T-helper 1 cell treated with Interleukin-12 subunit alpha and Interleukin-12 subunit beta and Interleukin-4 antibody, amounts not matched to agents 30 ng/mL and 1 ng/mL, for 36 hours (primary cell): ENCODE data around the gene SLC43A1. TPM values are rescaled to one million over a fixed set of nuclear protein-coding genes. Genes with fewer than 3 reads are reported as not detected.

Source experiments
- intact Hi-C: fragments of 100-400 bp; cut with micrococcal nuclease; formaldehyde crosslinking; loops from one replicate; pipeline ENCODE4 v1.15.1; 2024
- total RNA-seq: library from RNA; stranded (reverse); gene quantifications from 2 replicates; pipeline ENCODE4 v1.2.3, GENCODE V29; 2022

The SLC43A1 gene
- total RNA-seq, 1 donor from 2014 or later: 12.9 TPM

DNA sequence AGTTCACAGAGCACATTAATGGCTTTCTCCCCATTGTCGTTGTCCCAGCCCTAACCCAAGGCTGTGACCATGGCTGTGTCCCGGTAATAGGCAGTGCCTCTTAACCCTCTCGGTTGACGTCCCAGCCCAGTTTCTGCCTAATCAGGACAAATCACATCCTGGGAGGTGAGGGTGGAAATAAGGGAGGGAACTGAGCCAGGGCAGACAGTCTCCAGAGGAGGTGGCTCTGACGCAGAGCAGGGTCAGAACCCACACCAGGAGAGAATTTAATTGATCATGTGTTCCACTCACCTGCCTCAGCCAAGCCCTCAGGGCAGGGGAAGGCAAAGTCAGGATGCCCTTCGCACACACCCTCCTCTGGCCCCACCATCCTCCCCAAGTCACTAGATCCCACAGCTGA is 17.0 kb downstream of the SLC43A1 start:
- intact Hi-C loops: no loop called here

DNA sequence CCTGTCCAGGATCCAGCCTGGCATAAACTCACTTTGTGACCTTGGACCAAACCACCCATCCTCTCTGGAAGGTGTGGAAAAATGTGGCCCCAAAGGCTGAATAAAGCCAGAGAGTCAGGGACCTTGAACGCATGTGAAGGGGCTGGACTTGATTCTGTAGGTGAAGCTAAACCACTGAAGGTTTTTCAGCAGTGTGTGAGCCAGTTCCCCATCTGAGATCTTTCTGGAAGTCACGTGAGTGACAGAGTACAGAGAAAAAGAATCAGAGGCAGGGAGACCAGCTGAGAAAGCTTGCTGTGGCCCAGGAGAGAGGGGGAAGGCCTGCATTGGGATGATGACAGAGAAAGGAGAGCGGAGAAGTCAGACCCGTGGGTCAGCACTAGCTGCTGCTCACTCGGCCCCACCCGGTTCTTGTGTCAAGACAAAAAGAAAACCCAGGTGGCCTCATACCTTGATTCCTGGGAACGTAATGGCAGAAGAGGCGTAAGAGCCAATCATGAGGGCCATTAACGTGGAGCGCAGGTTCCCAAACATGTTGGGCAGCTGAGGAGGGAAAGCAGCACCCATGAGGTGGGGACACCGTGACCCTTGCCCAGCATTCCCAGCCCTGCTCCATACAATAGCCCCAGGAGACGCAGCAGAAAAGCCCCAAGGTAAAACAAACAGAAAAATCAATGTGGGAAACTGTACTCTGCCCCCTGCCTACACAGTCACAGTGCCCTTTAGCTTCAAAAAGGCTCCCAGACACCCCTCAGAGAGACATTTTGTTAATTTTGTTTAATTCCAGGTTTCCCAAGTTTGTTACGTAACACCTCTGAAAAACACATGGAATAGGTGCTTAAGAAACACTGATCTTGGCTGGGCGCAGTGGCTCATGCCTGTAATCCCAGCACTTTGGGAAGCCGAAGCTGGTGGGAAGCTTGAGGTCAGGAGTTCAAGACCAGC is 17.9 kb downstream of the SLC43A1 start:
- intact Hi-C loops: no loop called here

DNA sequence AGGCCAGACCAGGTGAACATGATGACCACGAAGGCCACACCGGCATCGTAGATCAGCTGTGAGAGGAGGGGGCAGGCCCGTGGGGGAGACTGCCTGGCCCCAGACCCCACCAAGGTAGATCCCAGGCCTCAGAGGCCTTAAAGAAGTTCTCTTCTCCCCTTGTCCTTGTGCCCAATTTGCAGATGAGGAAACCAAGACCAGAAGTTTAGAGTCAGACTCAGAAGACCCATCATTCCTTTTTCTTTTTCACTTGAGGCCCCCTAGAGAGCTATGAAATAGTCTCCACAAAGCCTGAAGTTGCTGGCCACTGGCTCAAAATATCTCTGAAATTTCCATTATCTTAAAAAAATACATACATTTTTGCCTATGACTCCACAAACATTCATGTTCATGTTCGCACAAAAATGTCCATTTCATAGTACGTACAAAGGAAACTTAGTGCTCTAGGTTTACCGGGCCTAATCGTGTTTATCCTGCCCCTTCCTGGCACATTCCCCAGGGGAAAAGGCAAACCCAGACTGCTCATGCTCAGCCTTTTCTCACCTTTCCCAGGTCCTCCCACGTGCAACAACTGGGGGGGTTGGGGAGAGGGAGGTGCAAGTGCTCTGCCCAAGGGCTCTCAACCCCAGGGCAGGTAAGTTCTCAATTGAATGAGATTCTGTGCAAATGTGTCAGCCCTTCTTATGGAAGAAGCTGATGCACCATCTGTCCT is 19.2 kb downstream of the SLC43A1 start:
- intact Hi-C loops: no loop called here

DNA sequence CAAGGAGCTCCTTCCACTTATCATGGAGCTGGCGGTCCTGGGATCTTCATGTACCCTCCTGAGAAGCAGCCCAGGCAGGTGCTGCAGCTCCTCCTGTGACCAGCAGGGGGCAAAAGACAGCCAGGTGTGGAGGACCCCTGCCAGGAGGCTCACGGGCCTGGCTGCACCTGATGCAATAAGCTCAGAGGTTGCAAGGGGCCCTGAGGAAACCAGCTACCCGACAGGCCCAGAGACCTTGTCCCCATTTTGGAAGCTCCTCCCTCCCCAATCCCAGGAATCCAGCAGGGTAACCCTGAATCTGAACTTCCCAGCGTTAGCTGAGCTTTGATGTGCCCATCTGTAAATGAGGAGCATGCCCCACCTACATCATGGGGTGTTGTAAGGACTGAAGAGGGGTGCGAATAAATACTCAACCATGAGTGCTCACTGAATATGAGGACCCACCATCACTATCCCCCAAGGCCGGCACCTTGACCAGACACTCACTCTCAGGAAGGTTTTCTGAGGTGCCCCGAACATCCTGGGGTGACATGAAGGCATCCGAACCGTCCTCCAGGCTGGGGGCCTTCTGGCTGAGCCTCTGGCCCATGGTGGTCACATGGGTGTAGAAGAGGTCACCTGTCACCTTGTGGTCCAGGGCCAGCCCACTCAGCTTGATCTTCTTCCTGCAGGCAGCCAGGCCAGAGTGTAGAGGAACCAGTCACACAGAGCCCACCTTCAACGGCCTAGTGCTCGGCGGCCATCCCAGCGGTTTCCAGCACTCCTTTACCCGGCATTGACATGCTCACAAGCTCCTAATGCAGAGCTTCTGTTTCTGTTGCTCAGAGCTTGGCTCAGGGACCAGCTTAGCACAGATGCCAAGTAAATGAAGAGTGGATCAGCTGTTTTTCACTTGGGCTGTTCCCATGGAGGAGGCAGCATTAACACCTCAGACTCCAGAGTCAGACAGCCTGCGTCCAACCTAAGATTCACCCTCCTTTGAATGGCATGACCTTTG is 21.7 kb downstream of the SLC43A1 start:
- intact Hi-C loops: loop anchor here (1.0 kb wide), 5 partner anchors 21 to 150 kb away; partner anchors contain the start of gene SLC43A1

DNA sequence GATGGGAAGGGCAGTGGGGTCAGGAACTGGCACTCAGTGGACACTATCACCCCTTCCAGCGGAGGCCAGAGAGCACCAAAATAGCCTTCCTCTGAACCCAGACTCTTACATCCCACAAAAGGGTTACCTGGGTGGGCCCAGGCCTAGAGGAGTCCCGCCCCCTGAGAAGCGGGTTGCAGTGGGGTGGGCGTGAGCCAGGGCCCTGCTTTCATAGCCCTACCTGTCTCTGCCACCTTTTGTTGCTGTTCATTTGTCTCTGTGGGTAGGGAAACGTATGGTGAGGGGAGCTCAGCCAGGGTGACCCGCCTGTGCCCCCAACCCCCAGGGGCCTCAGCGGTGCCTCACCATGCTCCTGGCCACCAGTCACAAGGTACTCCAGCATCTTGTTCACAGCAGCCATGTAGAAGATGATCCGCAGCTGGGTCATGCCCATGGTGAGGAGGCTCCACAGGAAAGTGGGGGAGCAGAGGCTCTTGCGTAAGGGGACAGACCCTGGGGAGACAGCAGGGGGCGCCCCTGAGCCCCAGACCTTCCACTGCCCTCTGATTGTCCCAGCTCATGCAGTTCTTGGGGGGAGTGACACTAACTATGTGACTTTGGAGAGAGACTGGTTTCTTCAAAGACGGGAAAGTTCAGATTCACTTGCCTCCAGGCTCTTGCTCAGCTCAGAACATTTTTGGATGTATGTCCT is 24.0 kb downstream of the SLC43A1 start:
- intact Hi-C loops: no loop called here

DNA sequence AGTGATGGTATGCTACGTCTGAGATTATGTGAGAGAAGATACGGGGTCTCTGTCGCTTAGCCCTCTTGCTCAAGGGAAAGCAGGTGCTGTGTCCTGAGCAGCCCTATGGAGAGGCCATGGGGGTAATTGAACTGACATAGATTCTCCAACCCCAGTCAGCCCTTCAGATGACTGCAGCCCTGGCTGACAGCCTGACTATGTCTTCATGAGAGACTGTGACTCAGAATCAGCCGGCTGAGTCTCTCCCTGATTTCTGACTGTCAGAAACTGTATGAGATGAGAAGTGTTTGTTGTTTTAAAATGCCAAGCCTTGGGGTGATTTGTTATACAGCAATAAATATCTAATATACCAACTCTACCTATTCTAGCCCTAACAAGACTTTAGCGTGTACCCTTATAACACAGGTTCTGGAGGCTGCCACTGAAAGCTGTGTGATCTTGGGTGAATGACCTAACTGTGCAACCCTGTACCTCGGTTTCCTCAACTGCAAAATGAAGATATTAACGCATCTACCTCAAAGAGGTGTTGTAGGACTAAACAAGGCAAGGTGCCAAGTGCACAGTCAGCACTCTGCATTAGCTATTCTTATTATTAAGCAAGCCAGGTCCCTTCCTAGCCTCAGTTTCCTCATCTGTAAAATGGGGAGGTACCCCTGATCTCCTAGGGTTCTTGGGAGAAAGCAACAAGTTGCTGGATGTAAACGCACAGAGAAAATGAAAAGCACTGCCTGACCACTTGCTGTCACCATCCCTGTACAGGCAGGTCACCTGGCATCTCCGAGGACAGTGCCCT is 24.9 kb downstream of the SLC43A1 start:
- intact Hi-C loops: no loop called here

DNA sequence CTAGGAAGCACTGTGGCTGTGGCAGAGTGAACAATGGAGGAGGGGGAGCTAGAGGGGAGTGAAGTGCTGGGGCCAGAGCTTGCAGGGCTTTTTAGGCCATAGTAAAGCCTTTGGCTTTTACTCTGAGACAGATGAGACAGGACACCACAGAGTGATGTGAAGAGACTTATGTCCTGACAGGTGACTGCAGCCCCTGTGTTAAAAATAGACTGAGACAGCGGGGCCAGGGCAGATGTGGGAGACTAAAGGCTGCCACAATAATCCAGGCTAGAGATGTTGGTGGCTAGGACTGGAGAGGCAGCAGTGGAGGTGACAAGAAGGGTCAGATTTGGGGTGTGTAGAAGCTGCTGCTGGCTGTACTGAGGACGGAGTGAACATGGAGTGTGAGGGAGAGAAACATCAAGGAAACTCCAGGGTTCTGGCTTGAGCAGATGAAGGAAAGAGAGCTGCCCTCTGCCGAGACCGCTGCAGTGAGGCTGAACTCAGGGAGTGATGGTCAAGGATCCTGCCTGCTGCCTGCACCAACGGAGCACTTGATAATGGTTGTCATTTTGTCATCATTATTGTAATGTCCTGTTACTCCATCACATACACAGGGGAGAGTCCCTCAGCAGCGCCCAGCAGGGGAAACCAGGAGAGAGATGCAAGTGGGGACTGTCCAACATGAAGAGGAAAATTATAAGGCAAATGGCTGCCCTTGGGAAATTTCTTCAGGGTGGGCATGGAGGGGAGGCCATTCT is 27.4 kb downstream of the SLC43A1 start:
- intact Hi-C loops: no loop called here

DNA sequence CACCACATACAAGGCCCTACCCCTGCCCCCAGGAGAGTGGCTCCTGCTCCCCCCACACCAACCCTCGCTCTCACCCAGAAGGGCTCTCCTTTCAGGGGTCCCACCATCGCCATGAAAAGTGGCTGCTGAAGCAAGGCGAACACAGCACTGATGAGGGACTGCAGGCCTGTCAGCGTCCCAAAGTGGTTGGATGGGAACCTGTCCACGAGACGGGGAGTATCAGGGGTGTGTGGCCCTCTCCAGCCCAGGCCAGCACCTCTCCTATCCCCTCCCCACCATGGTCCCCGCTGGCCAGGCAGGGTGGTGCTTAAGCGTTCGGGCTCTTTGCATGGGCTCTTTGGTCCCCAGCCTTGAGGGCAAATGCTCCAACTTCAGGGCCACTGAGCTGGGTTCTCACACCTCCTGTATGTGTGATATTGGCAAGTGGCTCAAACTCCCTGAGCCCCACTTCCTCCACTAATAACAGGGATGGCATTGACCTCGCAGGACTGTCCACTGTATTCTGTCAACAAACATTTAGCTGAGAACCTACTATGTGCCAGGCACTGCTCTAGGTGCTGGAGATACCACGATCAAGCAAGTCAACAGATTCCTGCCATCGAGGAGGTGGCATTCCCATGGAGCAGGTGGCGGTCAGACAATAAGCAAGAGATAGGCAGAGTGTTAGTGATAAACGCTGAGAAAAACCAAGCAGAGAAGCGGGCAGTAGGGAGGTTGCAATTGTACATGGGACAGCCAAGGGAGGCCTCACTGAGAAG is 28.3 kb downstream of the SLC43A1 start:
- intact Hi-C loops: no loop called here

DNA sequence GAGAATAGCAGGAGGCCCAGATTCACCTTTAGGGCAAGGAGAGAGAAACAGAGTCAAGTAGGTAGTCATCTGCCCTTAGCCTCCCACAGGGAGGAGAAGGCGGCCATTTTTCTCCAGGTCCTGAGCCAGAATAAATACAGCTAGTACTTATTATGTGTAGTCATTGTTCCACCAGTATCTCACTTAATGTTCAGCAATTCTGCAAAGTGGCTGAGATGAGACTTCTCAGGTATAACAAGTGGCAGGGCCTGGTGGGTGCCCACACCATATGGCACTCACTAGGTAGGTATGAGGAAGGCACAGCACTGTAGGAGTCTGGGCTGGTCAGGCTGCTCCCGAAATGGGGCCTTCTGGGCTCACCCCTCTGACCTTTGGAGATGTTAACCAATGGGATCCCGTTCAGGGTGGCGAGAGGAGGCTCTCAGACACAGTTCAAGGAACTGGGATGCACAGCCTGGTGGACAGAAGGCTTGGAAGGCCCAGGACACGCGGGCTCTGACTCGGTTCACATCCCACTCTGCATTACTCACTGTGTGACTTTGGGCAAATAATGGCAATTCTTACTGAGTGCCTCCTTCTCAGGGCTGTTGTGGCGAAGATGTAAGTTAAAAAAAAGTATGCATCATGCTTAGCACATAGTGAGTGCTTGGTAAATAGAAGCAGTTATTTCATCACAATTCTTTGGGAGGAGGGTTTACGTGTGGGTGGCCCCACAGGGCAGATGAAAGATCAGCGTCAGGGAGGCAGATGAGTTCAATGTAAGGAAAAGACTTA is 30.1 kb downstream of the SLC43A1 start:
- intact Hi-C loops: no loop called here

DNA sequence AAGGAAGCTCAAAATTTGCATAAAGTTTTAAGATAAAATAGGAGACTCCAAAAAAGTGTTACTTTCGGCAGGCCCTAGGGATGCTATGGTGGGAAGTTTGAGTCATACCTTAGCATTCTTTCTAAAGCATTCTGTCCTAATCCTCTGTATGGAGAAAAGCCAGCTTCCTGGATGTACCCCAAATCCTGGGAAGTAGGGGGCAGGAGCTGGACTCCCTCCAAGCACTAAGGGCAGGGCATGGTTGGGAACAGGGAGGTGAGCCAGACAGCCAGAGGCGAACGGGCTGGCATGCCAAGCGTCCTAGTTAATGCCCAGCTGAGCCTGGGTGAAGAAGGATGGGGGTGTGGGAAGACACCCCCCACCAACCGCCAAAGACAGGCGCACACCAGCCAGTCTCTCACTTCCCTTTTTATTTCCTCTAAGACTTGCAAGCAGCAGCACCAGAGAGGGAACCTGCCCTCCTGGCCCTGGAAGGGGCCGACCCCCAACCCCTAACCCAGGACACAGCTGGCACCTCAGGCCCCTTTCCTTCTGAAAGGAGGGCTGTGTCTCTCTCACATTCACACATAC is 31.3 kb downstream of the SLC43A1 start:
- intact Hi-C loops: no loop called here

DNA sequence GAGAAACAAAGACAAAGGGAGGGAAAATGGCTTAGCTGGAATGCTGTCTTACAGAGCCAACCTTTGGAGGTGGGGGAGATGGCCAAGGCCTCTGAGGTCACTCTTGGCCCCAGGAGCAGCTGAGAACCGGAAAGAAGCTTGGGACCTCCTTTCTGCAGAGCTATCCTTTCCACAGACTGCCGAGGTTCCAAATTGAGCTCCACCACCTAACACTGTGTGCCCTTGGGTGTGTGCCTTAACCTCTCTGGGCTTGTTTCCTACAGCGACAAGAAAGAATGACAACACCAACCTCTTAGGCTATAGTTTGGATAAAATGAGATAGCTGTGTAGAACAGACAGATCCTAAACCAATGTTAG is 32.0 kb downstream of the SLC43A1 start:
- intact Hi-C loops: loop anchor here (2.0 kb wide), 1 partner anchor 31 kb away; the partner anchor contains the start of gene SLC43A1

DNA sequence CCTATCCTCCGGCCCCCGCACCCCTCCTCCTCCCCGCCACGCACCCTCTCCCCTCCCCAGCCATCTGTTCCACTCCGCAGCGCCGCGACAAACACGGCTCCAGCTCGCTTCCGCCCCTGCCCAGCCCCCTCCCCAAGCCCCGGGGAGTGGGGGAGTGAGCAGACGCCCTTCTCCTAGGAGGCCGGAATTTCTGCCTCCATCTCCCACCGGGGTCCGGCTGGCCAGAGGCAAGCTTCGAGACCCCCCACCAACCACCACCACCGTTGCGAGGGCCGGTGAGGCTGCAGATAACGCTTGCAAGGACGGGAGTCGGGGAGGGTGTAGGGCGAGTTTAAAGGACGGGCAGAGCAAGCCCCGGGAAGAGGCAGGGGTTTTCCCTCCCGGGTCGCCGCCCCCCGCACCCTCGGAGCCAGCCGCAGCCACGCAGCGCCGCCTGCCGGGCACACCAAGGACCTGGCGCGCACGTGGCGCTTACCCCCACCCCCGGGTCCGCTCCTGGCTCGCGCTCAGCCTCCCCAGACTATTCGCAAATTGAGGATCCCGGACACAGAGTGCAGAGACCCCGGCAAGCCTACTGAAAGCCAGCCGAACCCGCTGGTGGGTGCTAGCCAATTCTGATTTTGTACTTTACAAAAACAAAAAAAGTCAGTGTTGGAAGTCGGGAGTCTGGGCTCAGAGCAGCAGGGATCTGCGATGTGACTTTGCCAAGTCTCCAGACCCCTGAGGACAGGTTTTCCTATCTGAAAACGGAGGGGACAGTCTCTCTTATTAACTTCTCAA is 32.5 kb downstream of the SLC43A1 start:
- intact Hi-C loops: loop anchor here (2.0 kb wide), 1 partner anchor 32 kb away; the partner anchor contains the start of gene SLC43A1

DNA sequence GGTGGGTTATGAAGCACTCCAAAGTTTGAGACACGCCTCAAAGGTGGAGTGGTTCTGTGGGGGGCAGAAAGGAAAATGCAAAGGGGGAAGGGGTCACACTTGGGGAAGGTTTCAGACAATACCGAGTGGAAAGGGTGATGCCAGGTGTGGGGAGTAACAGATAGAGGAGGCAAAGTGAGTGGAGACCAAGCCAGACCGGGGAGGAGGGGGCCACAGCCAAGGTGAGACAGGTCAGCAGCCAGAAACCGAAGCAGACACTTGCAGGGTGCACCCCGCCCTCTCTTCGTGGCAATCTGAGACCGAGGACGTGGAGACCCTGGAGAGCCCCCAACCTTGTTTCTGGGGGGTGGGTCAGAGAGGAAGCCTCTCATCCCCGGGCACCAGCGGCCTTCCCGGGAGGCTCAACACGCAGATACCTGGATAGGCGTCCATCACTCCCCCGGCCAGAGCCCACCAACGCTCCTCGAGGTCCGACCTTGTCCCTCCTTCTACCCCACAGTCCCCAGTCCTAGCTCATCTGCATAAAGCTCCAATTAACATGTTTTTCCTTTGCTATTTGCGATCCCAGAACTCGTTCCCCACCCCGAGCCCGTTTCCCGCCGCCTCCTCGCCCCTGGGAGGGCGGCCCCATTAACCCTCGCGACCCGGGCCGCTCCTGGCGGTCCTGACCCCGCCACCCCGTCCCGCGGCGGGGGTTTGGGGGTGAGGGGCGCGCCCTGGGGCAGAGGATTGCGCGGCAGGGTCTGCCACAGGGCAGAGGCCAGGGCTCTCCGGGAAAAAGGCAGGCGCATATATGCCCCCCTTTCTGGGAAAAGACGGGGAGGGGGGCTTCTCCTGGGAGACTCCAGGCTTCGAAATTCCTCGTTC is 33.4 kb downstream of the SLC43A1 start:
- intact Hi-C loops: loop anchor here (2.0 kb wide), 3 partner anchors 33 to 57 kb away; partner anchors contain the start of gene SLC43A1

DNA sequence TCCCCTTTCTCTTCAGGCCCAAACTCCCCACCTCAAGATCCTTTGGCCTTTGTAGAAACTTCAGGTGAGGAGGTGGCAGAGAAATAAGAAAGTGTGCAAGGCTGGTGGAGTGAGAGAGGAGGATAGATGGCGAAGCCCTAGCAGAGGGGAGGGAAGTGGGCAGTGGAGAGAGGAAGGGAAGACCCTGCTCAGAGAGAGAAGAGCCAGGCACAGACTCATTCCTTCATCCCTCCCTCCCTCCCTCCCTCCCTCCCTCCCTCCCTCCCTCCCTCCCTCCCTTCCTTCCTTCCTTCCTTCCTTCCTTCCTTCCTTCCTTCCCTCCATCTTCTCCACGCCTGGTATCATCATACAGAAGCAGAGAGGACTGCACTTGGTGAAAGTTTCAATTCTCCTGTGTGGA is 34.2 kb downstream of the SLC43A1 start:
- intact Hi-C loops: loop anchor here (2.0 kb wide), 2 partner anchors 45 to 57 kb away; no protein-coding TSS in a partner anchor
